Activated CD8-positive, alpha-beta memory T cell treated with anti-CD3 and anti-CD28 coated beads, Interleukin-2, amount 50 U/mL, for 24 hours (primary cell): Measurements from ENCODE around the gene LMO4.

Experiments used
- DNase-seq: peaks from one replicate; pipeline ENCODE4 v3.0.0-alpha.2; 2020; ENCODE audit errors: extremely low read depth

Gene LMO4

GRCh38 chr1:87358219-87358618 is 29.5 kb downstream of the LMO4 start:
- DNase-seq = no peak

- no peak for DNase-seq
Measured at GRCh38 chr1:87359586-87359985, 30.9 kb downstream of the LMO4 start.

- no peak for DNase-seq
Measured at GRCh38 chr1:87362063-87362833, 33.6 kb downstream of the LMO4 start.

- no peak for DNase-seq
Measured at GRCh38 chr1:87362834-87363426, 34.2 kb downstream of the LMO4 start.

GRCh38 chr1:87367549-87367948 is 38.9 kb downstream of the LMO4 start:
- no peak for DNase-seq

- DNase-seq = no peak
Measured at GRCh38 chr1:87368907-87369306, 40.2 kb downstream of the LMO4 start.

- no peak for DNase-seq
Measured at GRCh38 chr1:87369736-87370478, 41.2 kb downstream of the LMO4 start.

GRCh38 chr1:87370544-87370943 is 41.9 kb downstream of the LMO4 start:
- DNase-seq = no peak

GRCh38 chr1:87379306-87379705 is 50.6 kb downstream of the LMO4 start:
- no peak for DNase-seq

- DNase-seq = no peak
Measured at GRCh38 chr1:87386217-87386790, 57.6 kb downstream of the LMO4 start.

- no peak for DNase-seq
Measured at GRCh38 chr1:87388411-87388810, 59.7 kb downstream of the LMO4 start.

GRCh38 chr1:87389011-87389410 is 60.3 kb downstream of the LMO4 start:
- no peak for DNase-seq

- DNase-seq = no peak
Measured at GRCh38 chr1:87389546-87389945, 60.9 kb downstream of the LMO4 start.

GRCh38 chr1:87392248-87393192 is 63.8 kb downstream of the LMO4 start:
- no peak for DNase-seq

- no peak for DNase-seq
Measured at GRCh38 chr1:87393445-87394085, 64.9 kb downstream of the LMO4 start.

- no peak for DNase-seq
Measured at GRCh38 chr1:87394513-87394912, 65.8 kb downstream of the LMO4 start.

GRCh38 chr1:87394982-87395381 is 66.3 kb downstream of the LMO4 start:
- no peak for DNase-seq
